Spleen (tissue), 11 donors: ENCODE data around the gene WFDC2. TPM values are rescaled to one million over a fixed set of nuclear protein-coding genes. Genes with fewer than 3 reads are reported as not detected.

Experiments used
- DNase-seq: peaks from one replicate; pipeline ENCODE4 v3.0.0-alpha.2; 2020
- H3K27ac ChIP-seq, 8 donors: fragments of 200-600 bp; sonication (generic) in 7 of 8; 1 replicate in 4 of 8; 2 replicates in 4 of 8; pipeline versions ENCODE4 v1.5.0 to v1.8.0; 2016 to 2021; ENCODE audit warnings: inconsistent platforms in 4 of 8, mild to moderate bottlenecking in 4 of 8, moderate library complexity in 1 of 8
- H3K27me3 ChIP-seq, 7 donors: fragments of 200-600 bp; sonication (generic) in 6 of 7; replicated peaks in 1 of 7; 1 replicate in 4 of 7; 2 replicates in 3 of 7; pipeline versions ENCODE4 v1.5.0 to v1.8.0; 2016 to 2021; ENCODE audit warnings: inconsistent platforms in 3 of 7, mild to moderate bottlenecking in 1 of 7
- H3K36me3 ChIP-seq, 6 donors: fragments of 200-600 bp; sonication (generic) in 5 of 6; 1 replicate in 4 of 6; 2 replicates in 2 of 6; pipeline versions ENCODE4 v1.5.0 to v1.8.0; 2016 to 2021; ENCODE audit warnings: inconsistent platforms in 2 of 6
- H3K4me1 ChIP-seq, 6 donors: fragments of 200-600 bp; sonication (generic) in 5 of 6; 1 replicate in 3 of 6; 2 replicates in 3 of 6; pipeline versions ENCODE4 v1.5.0 to v1.8.0; 2016 to 2021; ENCODE audit warnings: inconsistent platforms in 3 of 6
- H3K4me3 ChIP-seq, 8 donors: fragments of 200-600 bp; sonication (generic) in 7 of 8; 1 replicate in 4 of 8; 2 replicates in 4 of 8; pipeline versions ENCODE4 v1.5.0 to v1.8.0; 2016 to 2021; ENCODE audit warnings: inconsistent platforms in 4 of 8, mild to moderate bottlenecking in 4 of 8, moderate library complexity in 2 of 8
- H3K9me3 ChIP-seq, 8 donors: fragments of 200-600 bp; sonication (generic) in 7 of 8; 1 replicate in 4 of 8; 2 replicates in 4 of 8; pipeline versions ENCODE4 v1.5.0 to v1.8.0; 2016 to 2021; ENCODE audit warnings: inconsistent platforms in 4 of 8
- POLR2A ChIP-seq, 3 donors: fragments of 450-650 bp; IDR thresholded peaks; one replicate each; pipeline ENCODE4 v1.5.1; 2017; ENCODE audit warnings: antibody characterized with exemption in 3 of 3, mild to moderate bottlenecking in 1 of 3
- POLR2AphosphoS5 ChIP-seq, 3 donors: sonication (generic); formaldehyde crosslinking; IDR thresholded peaks; one replicate each; pipeline ENCODE4 v1.5.1; 2017; ENCODE audit warnings: antibody characterized with exemption in 3 of 3
- WGBS, 5 donors: extraction: QIAGEN DNeasy Blood & Tissue Kit in 3 of 5; methylation state at CpG; one replicate each; pipeline versions ENCODE4 v1.1.5 to v1.1.7; 2013 to 2018; 5-methylcytosine and 5-hydroxymethylcytosine counted together
- intact Hi-C: fragments of 100-400 bp; cut with DNase I; formaldehyde crosslinking; loops from one replicate; pipeline ENCODE4 v1.15.0; 2023; ENCODE audit warnings: low total_unique reads
- polyA plus RNA-seq, 3 donors: library from polyadenylated mRNA; stranded (reverse); fragments of 200-250 nt; gene quantifications; one replicate each; pipeline ENCODE4 v1.2.1, GENCODE V29; 2013
- total RNA-seq, 7 donors: library from RNA; depleted of rRNA in 3 of 7; stranded (reverse); fragments of >200 nt in 3 of 7; fragmentation: NEBNext Ultra II Directional in 4 of 7; extraction: Animal tissue kit (Norgen Biotek cat#: 25700) in 4 of 7; gene quantifications; one replicate each; pipeline versions ENCODE4 v1.1.0 to v1.2.1, GENCODE V29; 2016 to 2021
- TF ChIP-seq, protein P1 (sequence below), 11 experiments: fragments of 200-600 bp in 7 of 11; fragments of 450-650 bp in 4 of 11; sonication (generic) in 4 of 11; IDR thresholded peaks in 8 of 11; conservative IDR thresholded peaks in 3 of 11; 1 replicate in 7 of 11; 2 replicates in 4 of 11; pipeline versions ENCODE4 v1.4.0 to v1.8.0; 2016 to 2021; ENCODE audit warnings: antibody characterized with exemption in 11 of 11, inconsistent platforms in 4 of 11, mild to moderate bottlenecking in 1 of 11
- donor health status: healthy with polysubstance abuse.
- donor health status: DM: no; HTN: no; CAD: no; lungs with moderate emphysema.
- donor health status: DM: no; HTN: no; CAD: no.
- donor health status: Bipolar disorder and iron deficiency.
- donor health status: healthy.
- donor health status: DM: no; HTN: no; CAD: no.
- donor health status: DM: yes; HTN: yes; CAD: no.

Gene WFDC2
- total and polyA plus RNA-seq, 10 donors, result 0.35 to 1.5 (median 0.74) TPM; not detected in 5

DNA sequence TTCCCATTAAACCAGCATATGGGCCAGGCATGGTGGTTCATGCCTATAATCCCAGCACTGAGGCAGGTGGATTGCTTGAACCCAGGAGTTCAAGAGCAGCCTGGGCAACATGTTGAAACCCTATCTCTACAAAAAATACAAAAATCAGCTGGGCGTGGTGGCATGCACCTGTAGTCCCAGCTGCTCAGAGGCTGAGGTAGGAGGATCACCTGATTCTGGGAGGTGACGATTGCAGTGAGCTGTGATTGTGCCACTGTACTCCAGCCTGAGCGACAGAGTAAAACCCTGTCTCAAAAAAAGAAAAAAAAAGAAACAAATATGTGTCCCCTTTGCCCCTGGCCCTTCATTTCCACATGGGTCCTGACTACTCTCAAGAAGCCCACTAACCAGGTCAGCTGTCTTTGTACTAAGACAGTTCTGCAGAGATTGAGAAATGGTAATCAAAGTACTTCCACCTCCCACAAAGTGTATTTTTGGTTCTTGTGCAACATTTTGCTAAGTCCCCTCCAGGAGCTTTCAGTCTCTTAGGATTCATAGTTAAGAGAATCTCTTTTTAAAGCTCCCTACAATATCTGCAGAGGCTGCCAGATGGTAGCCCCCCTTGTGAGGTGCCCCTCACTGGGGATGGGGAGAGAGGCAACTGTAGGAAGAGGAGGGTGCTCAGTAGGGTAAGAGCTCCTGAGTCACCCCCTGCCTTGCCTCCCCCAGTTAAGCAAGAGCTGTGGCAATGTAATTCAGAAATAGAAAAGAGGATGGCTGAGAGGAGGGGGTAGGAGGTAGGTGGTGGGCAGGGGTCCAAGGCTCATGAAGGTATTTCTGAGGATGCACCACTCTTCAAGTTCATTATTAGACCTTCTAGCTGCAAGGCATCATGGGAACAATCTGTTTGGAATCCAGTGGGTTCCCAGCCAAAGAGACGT, 16.5 kb upstream of the WFDC2 start:
- Histone ChIP-seq H3K27ac (no peak overlapping the region), H3K4me1 (peaks cover 0 to 28% (median 11%) of the 10 kb centered on the region in 6 donors), H3K9me3 (no peaks in the 10 kb centered on the region), H3K36me3 (no peaks in the 10 kb centered on the region), H3K4me3 (no peak overlapping the region), H3K27me3 (no peaks in the 10 kb centered on the region)
- no peak for DNase-seq
- WGBS, 5 donors, result 70 to 82% (median 78%) methylated on average over 4 of the region's 4 CpGs
- intact Hi-C loops, result no loop called here
- TF ChIP-seq POLR2A (IDR thresholded peaks at IDR 0.05) (no peak), POLR2AphosphoS5 (IDR thresholded peaks at IDR 0.05) (no peak)
- TF ChIP-seq, protein P1, sequence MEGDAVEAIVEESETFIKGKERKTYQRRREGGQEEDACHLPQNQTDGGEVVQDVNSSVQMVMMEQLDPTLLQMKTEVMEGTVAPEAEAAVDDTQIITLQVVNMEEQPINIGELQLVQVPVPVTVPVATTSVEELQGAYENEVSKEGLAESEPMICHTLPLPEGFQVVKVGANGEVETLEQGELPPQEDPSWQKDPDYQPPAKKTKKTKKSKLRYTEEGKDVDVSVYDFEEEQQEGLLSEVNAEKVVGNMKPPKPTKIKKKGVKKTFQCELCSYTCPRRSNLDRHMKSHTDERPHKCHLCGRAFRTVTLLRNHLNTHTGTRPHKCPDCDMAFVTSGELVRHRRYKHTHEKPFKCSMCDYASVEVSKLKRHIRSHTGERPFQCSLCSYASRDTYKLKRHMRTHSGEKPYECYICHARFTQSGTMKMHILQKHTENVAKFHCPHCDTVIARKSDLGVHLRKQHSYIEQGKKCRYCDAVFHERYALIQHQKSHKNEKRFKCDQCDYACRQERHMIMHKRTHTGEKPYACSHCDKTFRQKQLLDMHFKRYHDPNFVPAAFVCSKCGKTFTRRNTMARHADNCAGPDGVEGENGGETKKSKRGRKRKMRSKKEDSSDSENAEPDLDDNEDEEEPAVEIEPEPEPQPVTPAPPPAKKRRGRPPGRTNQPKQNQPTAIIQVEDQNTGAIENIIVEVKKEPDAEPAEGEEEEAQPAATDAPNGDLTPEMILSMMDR (IDR thresholded peaks at IDR 0.05 in 8 of 11, conservative IDR thresholded peaks at IDR 0.05 in 3 of 11), result no peak

DNA sequence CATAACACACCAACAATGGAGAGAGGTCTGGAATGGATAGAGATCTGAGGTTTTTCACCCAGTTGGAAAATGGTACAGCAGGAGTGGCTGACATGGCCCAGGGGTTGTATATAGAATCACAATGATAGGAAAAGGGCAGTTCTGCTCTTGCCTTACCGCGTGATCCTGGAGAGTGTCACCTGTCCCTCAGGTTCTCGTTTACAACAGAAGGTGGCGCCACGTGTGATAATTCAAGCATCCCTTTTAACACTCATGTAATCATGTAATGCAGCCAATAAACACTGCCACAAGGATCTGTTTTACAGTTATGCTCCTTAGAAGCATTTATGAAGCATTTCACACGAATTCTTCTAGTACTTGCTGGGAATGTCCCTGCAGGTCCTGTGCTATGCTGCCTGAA, 12.9 kb upstream of the WFDC2 start:
- Histone ChIP-seq H3K27me3 (no peaks in the 10 kb centered on the region), H3K9me3 (no peaks in the 10 kb centered on the region), H3K36me3 (no peaks in the 10 kb centered on the region), H3K4me1 (peaks cover 0 to 15% (median 8%) of the 10 kb centered on the region in 6 donors), H3K27ac (no peak overlapping the region), H3K4me3 (no peak overlapping the region)
- intact Hi-C loops, result no loop called here
- 23 to 44% (median 29%) methylated on average over 6 of the region's 6 CpGs for WGBS, 5 donors
- no peak for DNase-seq
- TF ChIP-seq POLR2AphosphoS5 (IDR thresholded peaks at IDR 0.05) (no peak), POLR2A (IDR thresholded peaks at IDR 0.05) (no peak)
- TF ChIP-seq, protein P1 (IDR thresholded peaks at IDR 0.05 in 8 of 11, conservative IDR thresholded peaks at IDR 0.05 in 3 of 11), result no peak

DNA sequence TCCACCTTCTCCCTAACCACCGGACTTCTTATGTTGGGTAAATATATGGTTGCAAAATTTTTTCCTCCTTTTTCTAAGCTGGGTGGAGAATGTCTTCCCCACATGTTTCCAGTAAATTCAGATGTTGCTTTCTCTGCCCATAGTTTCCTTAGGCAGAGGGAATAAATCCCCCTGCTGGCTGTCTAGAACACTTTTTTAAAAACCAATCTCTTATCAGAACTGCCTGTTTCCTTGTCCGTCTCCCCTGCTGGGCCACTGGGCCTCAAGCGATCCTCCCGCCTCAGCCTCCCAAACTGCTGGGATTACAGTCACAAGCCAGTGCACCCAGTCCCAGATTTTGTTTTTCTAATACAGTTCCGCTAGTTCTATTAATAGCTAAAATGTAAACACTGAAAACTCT, 9.9 kb upstream of the WFDC2 start:
- 68 to 79% (median 78%) methylated on average over 5 of the region's 5 CpGs for WGBS, 5 donors
- intact Hi-C loops, result no loop called here

GRCh38 chr20:45461225-45461624, 8.3 kb upstream of the WFDC2 start:
- Histone ChIP-seq H3K27ac (no peak overlapping the region), H3K4me3 (no peak overlapping the region), H3K9me3 (no peaks in the 10 kb centered on the region), H3K4me1 (no peaks in the 10 kb centered on the region), H3K27me3 (peaks cover 0 to 21% (median 0%) of the 10 kb centered on the region in 7 donors), H3K36me3 (no peaks in the 10 kb centered on the region)
- TF ChIP-seq, protein P1 (IDR thresholded peaks at IDR 0.05 in 8 of 11, conservative IDR thresholded peaks at IDR 0.05 in 3 of 11), result no peak
- TF ChIP-seq POLR2A (IDR thresholded peaks at IDR 0.05), result no peak
- intact Hi-C loops, result no loop called here
- no peak for DNase-seq
- WGBS, 5 donors, result 70 to 100% (median 87%) methylated on average over 1 of the region's 1 CpG

More for the DNA sequence above, 9.9 kb upstream of the WFDC2 start:
- no peak for TF ChIP-seq POLR2AphosphoS5 (IDR thresholded peaks at IDR 0.05)
- no peak for TF ChIP-seq POLR2A (IDR thresholded peaks at IDR 0.05)
- TF ChIP-seq, protein P1 (IDR thresholded peaks at IDR 0.05 in 8 of 11, conservative IDR thresholded peaks at IDR 0.05 in 3 of 11), result no peak
- no peaks in the 10 kb centered on the region for H3K4me1 ChIP-seq
- H3K4me3 ChIP-seq, result no peak overlapping the region
- H3K9me3 ChIP-seq, result no peaks in the 10 kb centered on the region
- H3K27me3 ChIP-seq, result peaks cover 0 to 14% (median 0%) of the 10 kb centered on the region in 7 donors
- no peaks in the 10 kb centered on the region for H3K36me3 ChIP-seq
- no peak for DNase-seq
- H3K27ac ChIP-seq, result no peak overlapping the region
